Cerebellar nuclear complex (tissue), 1 donor: Measurements from ENCODE around the gene CLCNKB.
"Not testable (repeated sequence)": the region's sequence is repeated elsewhere in the genome, so short reads cannot be mapped to it uniquely, and the experiment has no call there.

ENCODE experiments used
- DNase-seq, 2 experiments: peaks; one replicate each; lab custom pipeline; 2025; lab: John Stamatoyannopoulos, UW

CLCNKB gene

GRCh38 chr1:16033103-16033632 is 10.4 kb upstream of the CLCNKB start:
- DNase-seq = not testable (repeated sequence)

GRCh38 chr1:16036461-16036860 is 7.1 kb upstream of the CLCNKB start:
- DNase-seq = not testable (repeated sequence)

DNA sequence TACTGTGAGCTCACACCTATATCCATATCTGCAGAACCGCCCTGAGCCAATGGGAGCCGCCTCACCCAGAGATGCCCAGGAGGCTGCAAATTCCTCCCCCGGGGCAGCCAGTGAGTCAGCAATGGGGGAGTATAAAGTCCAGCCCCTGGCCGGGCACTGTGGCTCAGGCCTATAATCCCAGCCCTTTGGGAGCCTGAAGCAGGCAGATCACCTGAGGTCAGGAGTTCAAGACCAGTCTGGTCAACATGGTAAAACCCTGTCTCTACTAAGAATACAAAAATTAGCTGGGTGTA is 5.0 kb upstream of the CLCNKB start:
- no peak for DNase-seq

GRCh38 chr1:16039871-16040270 is 3.7 kb upstream of the CLCNKB start:
- DNase-seq = not testable (repeated sequence)

GRCh38 chr1:16041200-16041599 is 2.4 kb upstream of the CLCNKB start:
- DNase-seq = no peak

DNA sequence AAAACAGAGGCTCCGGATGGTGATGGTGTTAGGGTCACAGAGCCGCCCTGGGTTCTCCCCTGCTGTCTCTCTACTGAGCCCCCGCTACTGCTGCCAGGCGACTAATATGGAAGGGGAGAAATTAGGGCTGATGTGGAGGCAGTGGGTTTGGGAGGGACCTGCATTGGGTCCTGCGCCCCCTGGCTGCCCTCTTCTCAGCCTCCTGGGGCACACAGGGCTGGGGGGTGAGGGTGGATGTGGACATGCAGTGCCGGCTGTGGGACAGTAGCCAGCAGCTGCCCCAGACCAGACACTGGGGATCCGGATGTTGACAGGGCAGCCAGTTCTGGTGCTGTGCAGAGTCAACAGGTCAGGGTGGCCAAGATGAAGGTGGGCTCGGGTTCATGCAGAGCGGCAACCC is 1.5 kb upstream of the CLCNKB start:
- DNase-seq = no peak

DNA sequence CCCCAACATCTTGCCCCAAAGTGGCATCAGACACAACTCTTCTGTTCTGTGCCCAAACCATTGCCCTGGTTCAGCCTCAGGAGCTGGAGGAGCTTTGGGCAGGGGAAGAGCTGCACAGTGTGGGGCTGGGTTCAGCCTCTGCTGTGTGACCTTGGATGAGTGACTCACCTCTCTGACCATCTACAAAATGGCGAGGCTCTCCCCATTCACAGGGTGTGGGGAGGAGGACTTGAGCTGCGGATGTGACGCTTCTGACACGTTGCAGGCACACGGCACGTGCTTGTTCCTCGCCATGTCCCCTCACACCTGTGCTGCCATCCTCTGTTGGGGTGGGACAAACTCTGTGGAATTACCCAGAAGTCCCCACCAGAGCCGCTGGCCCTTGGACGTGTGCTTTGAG is 928 bp upstream of the CLCNKB start:
- DNase-seq = not testable (repeated sequence)

GRCh38 chr1:16043950-16044349 is 368 bp downstream of the CLCNKB start:
- no peak for DNase-seq

- DNase-seq = no peak
These were observed 3.3 kb downstream of the CLCNKB start for GRCh38 chr1:16046842-16047241.

GRCh38 chr1:16047791-16048475 is 4.4 kb downstream of the CLCNKB start:
- DNase-seq = no peak

GRCh38 chr1:16048573-16049189 is 5.1 kb downstream of the CLCNKB start:
- no peak for DNase-seq

GRCh38 chr1:16050328-16050727 is 6.7 kb downstream of the CLCNKB start:
- no peak for DNase-seq

DNA sequence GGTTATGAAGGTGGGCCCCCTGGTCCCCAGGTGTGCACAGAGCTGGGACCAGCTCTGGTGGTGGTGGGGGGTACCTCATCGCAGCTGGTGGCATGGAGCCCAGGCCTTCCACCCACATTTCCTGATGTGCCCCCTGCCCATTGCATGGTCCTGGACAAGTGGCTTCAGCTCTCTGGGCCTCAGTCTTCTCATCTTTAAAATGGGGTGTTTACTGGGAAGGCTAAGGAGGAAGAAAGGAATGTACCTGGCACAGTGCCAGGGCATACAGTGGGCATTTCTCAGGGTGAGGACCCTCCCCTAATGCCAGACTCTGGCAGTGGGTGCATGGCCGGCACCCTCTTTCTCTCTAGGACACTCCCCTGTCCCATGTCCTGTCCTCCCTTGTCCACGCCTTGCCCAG is 7.5 kb downstream of the CLCNKB start:
- DNase-seq = no peak

GRCh38 chr1:16051949-16052348 is 8.4 kb downstream of the CLCNKB start:
- DNase-seq = not testable (repeated sequence)

- DNase-seq = no peak
These were observed 10.4 kb downstream of the CLCNKB start for GRCh38 chr1:16053781-16054502.

DNA sequence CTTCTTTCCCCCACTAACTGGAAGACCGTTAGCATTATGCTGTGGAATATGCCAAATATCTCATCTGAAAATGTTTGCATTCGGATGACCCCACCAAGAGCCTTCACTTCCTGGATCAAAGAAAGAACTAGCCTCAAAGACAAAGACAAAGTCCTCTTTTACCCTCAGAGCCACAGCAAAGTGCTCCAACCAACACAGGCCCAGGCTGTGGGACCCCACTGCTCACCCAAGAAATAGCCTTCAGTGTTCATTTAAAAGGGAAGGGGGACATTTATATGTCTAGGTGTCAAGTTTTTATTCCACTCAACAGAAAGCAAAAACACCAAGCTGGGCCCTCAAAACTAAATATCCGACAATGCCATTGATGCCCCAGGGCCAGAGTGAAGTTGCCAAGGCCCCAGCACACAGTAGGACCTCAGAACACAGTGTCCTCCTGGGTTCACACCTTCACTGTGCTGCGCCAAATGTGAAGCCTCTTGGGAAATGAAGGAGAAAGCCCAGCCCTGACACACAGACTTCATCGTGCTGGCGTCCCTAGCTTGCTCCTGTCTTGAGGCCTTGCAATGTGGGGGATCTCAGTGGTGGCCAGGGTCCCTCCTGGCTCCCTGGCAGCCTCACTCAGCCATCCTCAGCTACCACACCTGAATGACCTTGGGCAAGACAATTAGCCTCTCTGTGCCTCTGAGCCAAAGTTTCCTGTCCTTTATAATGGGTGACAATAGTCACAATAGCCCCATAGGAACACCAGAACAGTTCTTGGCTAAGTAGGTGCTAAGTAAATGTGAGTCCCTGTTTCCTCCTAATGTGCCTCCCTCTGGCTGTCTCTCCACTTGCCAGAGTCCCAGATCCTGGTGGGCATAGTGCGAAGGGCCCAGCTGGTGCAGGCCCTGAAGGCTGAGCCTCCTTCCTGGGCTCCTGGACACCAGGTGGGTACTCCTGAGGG is 11.3 kb downstream of the CLCNKB start:
- DNase-seq = no peak

- peak; percentile 81 to 91 for DNase-seq
These were observed 12.3 kb downstream of the CLCNKB start for GRCh38 chr1:16055613-16056520.

- not testable (repeated sequence) for DNase-seq
These were observed 12.9 kb downstream of the CLCNKB start for GRCh38 chr1:16056521-16056912.

GRCh38 chr1:16057314-16057915 is 13.8 kb downstream of the CLCNKB start:
- DNase-seq = not testable (repeated sequence)

DNA sequence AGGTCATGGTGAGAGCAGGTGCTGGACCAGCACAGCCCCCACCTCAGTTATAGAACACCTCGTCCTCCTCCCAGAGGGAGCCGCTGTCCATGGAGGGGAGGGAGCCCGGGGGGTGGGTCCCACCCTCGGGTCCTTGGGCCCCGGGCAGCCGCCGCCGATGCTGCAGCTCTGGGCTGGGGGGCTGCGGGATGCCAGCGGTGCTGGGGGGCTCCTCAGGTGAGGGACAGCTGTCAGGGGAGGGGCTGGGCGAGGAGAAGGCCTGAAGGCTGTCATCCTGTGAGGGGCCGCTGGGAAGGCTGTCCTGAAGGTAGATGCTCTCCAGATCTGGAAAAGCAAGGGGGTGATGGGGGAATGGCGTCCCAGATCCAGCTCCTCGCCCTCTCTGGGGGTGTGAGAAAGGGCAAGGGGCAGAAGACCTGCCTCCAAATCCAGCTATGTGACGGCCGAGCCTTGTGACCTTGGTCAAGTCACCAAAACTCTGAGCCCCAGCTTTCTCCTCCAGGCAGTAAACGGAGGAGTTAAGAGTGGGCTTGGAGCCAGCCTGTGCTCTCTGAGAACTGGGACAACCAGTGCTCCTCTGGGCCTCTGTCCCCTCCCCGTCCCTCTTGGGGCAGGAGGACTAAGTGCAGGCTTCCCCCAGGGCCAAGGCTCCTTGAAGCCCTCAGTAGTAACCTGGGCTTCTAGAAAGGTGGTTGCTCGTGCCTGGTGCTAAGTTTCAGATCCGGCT is 15.0 kb downstream of the CLCNKB start:
- not testable (repeated sequence) for DNase-seq
